ENCODE results near the gene ALG12.
A peak's percentile ranks its signal among the peaks of the same experiment; 100 is the strongest.
"Not testable (repeated sequence)": the region's sequence is repeated elsewhere in the genome, so short reads cannot be mapped to it uniquely, and the experiment has no call there.

The ALG12 gene

DNA sequence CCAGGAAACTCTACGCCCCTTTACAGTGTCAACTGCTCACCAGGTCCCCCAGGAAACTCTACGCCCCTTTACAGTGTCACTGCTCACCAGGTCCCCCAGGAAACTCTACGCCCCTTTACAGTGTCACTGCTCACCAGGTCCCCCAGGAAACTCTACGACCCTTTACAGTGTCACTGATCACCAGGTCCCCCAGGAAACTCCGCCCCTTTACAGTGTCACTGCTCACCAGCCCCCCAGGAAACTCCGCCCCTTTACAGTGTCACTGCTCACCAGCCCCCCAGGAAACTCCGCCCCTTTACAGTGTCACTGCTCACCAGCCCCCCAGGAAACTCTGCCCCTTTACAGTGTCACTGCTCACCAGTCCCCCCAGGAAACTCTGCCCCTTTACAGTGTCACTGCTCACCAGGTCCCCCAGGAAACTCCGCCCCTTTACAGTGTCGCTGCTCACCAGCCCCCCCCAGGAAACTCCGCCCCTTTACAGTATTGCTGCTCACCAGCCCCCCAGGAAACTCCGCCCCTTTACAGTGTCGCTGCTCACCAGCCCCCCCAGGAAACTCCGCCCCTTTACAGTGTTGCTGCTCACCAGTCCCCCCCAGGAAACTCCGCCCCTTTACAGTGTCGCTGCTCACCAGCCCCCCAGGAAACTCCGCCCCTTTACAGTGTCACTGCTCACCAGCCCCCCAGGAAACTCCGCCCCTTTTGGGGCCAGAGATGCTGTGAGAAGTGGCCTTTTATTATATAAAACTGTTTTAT is 27.0 kb upstream of the ALG12 start:
- not testable (repeated sequence) for DNase-seq (ENCODE audit: low read depth)

DNA sequence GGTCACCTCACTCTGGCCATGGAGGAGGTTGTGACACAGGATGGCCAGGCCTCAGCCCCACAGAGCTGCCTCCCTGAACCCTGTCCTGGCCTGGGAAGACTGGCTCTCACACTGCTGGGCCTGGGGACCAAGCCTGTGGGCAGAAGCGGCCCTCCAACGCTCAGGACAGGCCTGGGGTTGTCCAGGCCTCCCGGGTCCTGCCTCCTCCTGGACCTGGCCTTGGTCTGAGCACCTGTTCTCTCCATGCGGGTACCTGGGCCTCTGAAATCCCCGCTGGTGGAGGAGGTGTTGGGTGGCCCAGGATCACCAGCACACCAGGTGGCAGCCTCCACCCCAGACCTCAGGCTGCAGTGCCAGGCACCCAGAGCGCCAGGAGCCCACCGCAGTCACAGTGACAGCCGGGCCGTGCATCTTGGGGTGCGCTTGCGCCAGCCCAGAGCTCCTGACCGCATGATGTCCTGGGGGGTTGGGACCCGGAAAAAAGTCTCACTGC is 26.2 kb upstream of the ALG12 start:
- no peak for DNase-seq (ENCODE audit: low read depth)

DNA sequence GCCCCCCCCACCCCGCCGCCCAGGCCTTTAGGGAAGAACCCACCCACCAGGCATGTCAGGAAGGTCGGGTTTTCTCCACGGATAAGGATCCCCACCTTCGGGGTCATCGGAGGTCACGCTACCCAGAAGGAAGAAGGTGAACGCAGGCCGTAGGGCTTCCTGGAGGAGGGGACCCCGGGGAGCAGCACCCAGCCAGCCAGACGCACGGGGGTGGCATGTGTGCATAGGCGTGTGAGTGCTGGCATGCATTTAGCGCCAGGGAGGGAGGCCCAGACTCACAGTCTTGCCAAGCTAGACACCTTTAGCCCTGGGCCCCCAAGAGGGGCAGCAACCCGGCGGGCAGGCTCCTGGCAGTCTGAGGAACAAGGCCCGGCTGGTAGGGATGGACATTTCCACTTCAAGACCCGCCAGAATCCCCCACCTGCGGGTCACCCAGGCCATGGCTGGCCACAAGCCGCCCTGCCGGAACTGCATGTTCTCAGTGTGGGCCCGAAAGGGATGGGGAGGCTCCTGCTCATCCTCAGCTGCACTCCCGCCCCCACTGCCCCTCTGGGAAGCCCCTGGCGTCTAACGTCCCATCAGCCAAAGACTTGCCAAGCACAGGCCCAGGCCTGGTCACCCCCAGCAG is 25.6 kb upstream of the ALG12 start:
- DNase-seq (ENCODE audit: low read depth) = no peak

DNA sequence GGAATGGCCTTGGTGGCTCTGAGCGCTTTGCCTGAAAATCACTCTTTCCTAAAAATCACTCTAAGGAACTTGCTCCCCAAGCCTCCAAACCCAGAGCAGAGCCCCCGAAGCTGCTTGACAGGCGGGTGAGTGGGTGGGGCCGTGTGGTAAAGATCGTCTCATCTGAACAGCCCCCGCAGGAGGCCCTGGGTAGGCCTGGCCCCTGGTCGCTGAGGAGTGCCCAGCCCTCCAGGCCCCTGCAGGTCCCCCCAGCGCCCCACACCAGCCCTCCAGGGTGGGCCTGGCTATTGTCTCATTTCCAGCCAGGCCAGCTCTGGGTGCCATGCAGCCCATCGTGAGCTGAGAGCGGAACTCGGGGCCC is 25.1 kb upstream of the ALG12 start:
- no peak for DNase-seq (ENCODE audit: low read depth)

DNA sequence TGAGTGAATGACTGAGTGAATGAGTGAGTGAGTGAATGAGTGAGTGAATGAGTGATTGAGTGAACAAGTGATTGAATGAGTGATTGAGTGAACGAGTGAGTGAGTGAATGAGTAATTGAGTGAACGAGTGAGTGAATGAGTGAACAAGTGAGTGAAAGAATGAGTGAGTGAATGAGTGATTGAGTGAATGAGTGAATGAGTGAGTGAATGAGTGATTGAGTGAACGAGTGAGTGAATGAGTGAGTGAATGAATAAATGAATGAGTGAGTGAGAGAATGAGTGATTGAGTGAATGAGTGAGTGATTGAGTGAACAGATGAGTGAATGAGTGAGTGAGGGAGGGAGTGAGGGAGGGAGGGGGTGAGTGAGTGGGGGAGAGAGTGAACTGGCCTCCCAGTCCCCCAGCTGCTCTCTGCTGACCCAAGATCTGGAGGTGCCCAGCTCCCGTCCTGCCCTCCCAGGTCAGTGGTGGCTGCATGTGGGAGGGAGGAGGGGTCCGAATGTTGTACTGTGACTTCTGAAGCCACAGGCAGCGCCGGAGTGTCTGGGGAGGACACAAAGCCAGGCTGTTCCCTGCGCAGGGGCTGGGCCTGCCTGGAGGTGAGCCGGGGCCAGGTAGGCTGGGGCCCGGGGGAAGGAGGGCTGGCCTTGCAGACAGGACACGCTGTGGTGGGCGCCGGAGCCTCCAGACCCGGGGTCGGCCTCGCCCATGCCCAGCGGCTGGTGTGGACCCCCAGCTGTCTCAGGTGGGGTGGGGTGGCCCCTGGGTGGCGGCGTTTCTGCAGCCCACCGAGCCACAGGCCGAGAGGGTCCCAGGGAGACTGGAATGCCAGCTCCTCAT is 24.5 kb upstream of the ALG12 start:
- DNase-seq (ENCODE audit: low read depth) = no peak

GRCh38 chr22:49941507-49942316 is 23.5 kb upstream of the ALG12 start:
- no peak for DNase-seq (ENCODE audit: low read depth)

DNA sequence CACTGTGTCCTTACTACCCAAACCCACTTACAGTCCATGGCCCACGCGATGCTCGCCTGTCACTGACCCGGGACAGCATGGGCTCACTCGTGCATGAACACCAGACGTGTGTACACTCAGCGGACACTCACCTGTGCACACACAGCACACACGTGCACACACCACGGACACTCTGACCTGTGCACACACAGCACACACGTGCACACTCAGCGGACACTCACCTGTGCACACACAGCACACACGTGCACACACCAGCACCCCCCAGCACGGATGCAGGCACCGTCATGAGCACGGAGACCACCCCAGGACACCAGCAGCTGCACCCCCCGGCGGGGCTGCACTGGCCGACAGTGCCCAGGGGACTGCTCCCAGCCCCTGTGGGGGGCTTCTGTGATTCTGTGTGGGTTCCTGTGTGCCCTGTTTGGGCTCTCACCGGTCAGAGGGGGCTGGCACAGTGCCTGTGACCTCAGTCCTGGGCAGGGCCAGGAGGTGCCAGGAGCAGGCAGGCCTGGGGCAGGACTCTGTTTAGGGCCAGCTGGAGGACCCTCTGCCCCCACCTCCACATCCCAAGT is 20.4 kb upstream of the ALG12 start:
- DNase-seq (ENCODE audit: low read depth) = no peak

DNA sequence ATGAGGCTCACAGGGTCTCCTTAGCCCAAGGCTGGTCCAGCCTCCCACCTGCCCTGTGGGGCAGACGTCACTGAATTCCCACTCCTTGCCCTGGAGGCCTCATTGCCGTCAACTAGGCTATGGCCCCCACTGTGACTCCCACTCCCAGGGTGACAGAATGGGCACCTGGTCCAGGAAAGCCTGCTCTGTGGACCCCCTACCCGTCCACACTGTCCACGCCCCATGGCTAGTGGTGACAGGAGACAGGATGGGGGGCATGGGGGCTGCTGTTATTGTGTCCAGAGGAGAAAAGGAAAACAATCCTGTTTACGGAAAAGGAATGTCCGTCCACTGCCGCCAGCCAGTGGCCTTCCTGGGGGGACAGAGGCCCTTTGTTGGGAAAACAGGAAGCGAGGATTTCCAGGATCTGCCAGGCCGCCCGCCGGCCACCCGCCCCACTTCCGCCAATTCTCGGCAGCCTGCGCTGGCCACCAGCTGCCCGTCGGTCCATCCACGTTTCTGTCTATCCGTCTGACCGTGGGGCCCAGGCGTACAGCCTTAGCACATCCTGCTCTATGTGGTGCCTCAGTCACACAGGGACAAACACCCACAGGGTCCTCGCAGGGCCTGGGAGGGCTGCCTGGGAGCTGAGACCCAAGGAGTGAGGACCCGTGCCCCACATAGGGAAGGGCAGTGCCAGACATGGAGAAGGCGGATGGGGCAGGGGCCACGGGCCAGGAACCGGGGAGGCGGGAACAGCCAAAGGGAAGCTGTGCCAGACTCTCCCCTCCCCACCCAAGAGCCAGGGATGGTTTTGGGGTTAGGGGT is 19.7 kb upstream of the ALG12 start:
- DNase-seq (ENCODE audit: low read depth) = no peak

DNA sequence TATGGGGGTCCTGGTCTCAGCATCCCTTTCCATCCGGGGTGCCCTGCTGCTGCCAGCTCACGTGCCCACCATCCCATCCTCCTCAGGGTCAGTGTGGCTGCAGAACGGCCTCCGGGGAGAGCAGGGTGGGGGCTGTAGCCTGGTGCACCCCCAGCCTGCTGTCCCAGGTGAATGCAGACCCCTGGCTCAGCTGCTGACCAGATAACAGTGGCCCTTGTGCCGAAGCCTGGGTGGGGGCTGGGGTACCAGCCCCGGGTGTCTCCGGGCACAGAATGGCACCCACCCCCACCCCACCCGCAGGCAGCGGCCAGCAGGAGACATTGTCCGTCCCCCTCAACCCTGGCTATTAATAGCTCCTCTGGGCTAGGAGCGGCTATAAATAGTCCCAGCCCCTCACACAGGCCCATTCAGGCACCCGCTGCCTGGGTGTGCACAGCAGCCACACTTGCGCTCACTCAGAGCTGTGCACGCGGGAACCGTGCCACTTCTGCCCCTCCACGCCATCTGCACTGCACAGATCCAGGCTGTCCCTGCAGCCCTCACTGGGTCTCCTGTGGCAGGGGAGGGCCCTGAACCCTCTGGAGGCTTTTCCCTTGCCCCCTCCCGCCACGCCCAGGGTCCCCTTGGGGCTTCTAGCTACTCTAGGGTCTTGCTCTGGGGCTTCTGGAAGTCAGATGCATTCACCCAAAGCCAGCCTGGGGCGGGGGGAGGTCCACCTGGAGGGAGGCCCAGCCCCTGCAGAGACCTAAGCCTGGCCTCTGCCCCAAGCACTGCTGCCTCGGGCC is 18.9 kb upstream of the ALG12 start:
- no peak for DNase-seq (ENCODE audit: low read depth)

- peak; percentile 44 for DNase-seq (ENCODE audit: low read depth)
Observed at GRCh38 chr22:49936018-49936972, 18.1 kb upstream of the ALG12 start.

- DNase-seq (ENCODE audit: low read depth) = no peak
Observed at GRCh38 chr22:49935561-49935960, 17.3 kb upstream of the ALG12 start.

GRCh38 chr22:49934891-49935557 is 16.8 kb upstream of the ALG12 start:
- DNase-seq (ENCODE audit: low read depth) = no peak

DNA sequence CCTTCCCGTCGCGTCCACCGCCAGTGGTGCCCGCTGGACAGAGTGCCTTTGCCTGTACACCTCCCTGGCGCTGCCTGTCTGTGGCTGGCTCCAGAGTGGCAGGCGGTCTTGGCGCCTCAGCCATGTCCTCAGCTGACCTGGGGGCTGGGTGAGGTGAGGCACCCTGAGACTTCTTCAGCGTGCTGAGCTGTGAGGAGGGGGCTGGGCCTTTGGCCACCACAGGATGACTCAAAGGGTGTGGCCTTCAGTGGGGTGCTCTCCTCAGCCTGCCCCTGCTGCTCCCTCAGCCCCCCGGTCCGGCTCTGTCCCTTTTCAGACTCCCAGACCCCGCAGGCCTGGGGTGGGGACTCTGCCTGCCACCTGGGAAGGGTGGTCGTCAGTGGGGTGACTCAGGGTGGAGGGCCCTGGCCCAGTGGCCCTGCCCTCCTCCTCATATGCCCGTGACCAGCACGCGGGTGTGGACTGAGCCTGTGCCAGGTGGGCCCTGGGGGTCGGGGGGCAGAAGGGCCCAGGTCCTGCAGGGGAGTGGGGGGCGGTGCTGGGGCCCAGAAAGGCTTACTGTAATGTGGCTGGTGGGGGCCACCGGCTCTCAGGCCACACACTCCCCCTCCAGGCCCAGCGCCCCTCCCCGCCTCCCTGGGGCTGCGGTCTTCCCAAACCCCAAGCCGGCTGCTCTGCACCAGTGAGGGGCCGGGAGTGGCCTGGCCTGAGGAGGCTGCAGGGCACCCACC is 16.1 kb upstream of the ALG12 start:
- DNase-seq (ENCODE audit: low read depth) = no peak

GRCh38 chr22:49933236-49934159 is 15.3 kb upstream of the ALG12 start:
- no peak for DNase-seq (ENCODE audit: low read depth)

DNA sequence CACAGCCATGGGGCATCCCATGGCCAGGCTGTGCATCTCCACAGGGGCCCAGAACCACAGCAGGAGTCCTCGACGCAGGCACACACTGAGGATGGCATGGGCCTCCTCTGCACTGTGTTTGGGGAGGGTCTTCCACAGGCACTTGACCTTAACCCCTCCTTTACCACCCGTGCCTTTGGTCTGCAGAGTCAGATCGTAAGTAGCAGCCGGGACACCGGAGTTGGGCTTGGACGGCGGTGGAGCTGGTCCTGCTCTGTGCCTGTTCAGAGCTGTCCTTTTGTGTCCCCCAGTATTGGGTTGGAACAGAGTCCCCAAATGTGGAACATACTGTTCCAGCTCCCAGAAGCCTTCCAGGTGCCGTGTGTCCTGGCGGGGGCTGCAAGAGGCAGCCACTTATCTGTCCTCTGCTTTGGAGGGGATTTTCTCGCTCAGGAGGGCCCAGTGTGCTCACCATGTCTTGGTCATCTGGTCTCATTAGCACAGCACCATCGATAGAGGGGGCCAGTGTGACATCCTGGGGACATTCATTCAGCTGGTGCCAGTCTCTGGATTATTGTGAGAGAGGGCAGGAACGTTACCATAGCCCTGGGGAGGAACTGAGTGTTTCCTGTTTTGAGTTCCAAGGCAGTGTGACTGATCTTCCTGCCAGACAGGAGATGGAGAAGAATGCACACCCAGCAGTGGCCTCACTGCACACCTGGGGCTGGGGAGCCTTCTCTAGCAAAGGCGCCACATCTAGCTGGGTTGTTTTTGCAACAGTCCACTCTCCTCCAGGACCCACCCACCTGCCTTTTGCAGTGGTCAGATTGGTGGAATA is 12.6 kb upstream of the ALG12 start:
- DNase-seq (ENCODE audit: low read depth) = peak; percentile 51

Data from GM04504 (cell line).